ENCODE results near the gene ANAPC16.

- TF ChIP-seq CTCF (IDR thresholded peaks at IDR 0.05) (no peak), POLR2A (IDR thresholded peaks at IDR 0.05) (no peak)
Measured at GRCh38 chr10:72167118-72167517, 48.7 kb upstream of the ANAPC16 start.
